DOHH2 (cell line): ENCODE measurements around the gene IMPG1.

Experiments used
- CTCF ChIP-seq: fragments of 200-600 bp; sonication (generic); IDR thresholded peaks from one replicate; pipeline ENCODE4 v1.5.1; 2014; ENCODE audit warnings: antibody characterized with exemption, mild to moderate bottlenecking, low read depth, low read length; ENCODE audit not compliant: poor library complexity, severe bottlenecking
- EZH2phosphoT487 ChIP-seq: fragments of 200-600 bp; sonication (generic); IDR thresholded peaks from 2 replicates; pipeline ENCODE4 v1.6.1; 2017; ENCODE audit warnings: borderline replicate concordance, mild to moderate bottlenecking, antibody characterized with exemption, low read length, moderate library complexity, mixed read lengths

DNA sequence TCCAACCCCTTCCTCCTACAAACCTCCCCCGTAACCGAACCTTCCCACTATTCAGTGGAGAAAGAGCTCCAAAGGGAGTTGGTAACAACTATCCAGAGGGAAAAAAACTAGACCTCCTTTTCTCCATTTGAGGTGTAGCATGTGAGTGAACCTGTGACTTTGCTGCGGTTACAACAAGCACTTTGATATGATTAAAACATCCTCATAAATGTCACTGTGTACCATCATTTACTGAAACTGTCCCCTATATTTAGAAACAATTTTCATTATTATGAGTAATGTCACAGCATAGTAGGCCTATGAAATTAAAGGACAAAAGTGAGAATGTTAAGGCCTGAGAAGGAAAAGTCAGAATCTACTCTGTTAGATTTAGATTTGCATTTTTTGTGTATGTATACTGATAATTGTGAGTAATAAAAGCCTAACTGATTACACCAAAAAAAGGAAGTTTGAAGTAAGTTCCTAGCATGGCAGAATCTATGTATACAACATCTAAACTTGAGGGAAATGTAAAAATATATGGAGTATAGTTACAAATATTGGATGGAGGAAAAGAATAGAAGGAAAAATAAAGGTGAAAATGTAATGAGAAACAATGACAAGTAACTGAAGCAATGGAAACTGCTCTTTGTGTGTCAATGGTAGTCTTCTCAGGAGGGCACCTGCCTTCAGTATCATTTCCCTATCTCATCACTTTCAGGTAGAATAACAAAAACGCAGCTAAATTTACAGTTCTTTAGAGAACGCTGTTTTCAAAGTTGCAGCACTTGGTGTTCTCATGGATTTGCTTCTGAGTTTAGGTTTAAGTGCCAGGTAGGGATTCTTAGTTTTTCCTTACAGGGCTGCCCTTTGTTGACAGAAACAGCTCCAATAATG is 145.9 kb downstream of the IMPG1 start:
- TF ChIP-seq CTCF (no peak), EZH2phosphoT487 (no peak)
